Adipocyte (in vitro differentiated cells): ENCODE measurements around the gene CKMT1B.
"Not testable (repeated sequence)": the region's sequence is repeated elsewhere in the genome, so short reads cannot be mapped to it uniquely, and the experiment has no call there.

ENCODE experiments used
- DNase-seq: peaks from one replicate; pipeline ENCODE4 v3.0.0-alpha.2; 2015; ENCODE audit warnings: low read depth
- H3K27me3 ChIP-seq: replicated peaks from 2 replicates; pipeline ENCODE4 v1.7.0; 2013; ENCODE audit warnings: mild to moderate bottlenecking, low read length, moderate library complexity; ENCODE audit not compliant: control insufficient read depth, insufficient read depth
- H3K36me3 ChIP-seq: 2 replicates; pipeline ENCODE4 v1.7.0; 2013; ENCODE audit warnings: low read length, mild to moderate bottlenecking, moderate library complexity; ENCODE audit not compliant: control insufficient read depth, insufficient read depth, severe bottlenecking
- H3K4me1 ChIP-seq: 2 replicates; pipeline ENCODE4 v1.7.0; 2013; ENCODE audit warnings: mild to moderate bottlenecking, low read length, moderate library complexity; ENCODE audit not compliant: control insufficient read depth, insufficient read depth
- H3K4me3 ChIP-seq: 2 replicates; pipeline ENCODE4 v1.7.0; 2013; ENCODE audit warnings: mild to moderate bottlenecking, low read length, moderate library complexity
- H3K9ac ChIP-seq: 2 replicates; pipeline ENCODE4 v1.7.0; 2013; ENCODE audit warnings: mild to moderate bottlenecking, low read length, moderate library complexity
- H3K9me3 ChIP-seq: 2 replicates; pipeline ENCODE4 v1.7.0; 2013; ENCODE audit warnings: mild to moderate bottlenecking, low read length, moderate library complexity; ENCODE audit not compliant: control insufficient read depth

The CKMT1B gene

DNA sequence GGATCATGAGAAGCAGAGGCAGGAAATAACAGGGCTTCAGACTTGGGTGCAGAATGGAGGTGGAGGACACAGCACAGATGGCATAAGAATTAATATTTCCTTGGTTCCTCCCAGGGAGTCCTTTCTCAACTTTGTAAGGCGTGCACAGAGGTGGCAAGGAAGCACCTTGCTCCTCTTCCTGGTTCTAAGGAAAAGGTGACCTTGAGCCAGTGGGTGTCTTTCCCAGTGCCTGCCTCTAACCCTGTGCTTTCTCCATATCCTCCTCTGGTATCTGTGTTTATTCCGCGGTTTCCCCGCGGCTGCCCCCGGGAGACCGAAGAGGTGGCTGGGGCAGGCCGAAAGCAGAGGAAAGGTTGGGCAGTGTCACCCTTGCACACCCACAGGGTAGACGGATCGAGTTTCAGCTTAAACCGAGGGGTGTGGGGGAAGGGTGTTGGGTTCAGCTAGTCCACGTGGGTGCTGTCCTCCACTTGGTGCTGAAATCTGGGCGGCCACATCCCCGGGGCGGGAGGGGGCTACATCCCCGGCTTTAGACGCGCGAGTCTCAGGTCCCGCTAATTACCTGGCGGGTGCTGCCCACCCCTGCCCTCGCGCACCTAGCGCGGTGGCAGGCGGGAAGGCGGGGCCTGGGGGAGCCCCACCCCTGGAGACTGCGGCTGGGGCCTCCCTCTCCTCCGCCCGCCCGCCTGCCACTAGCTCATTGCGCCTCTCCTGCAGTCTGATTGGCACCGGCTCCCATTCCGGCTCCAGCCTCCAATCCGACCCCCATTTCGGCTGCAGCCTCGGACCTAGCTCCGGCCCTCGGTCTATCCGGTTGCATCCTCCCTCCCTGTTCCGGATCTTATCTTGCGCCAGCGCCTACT is at the start of gene CKMT1B:
Gene CKMT1B (plus strand): TSS at position 700 of the 863 bp plus-strand sequence. CDS start 192 bp downstream, outside the sequence.
- not testable (repeated sequence) for H3K9me3 ChIP-seq, H3K27me3 ChIP-seq, H3K4me1 ChIP-seq, H3K4me3 ChIP-seq, H3K36me3 ChIP-seq, H3K9ac ChIP-seq, DNase-seq

DNA sequence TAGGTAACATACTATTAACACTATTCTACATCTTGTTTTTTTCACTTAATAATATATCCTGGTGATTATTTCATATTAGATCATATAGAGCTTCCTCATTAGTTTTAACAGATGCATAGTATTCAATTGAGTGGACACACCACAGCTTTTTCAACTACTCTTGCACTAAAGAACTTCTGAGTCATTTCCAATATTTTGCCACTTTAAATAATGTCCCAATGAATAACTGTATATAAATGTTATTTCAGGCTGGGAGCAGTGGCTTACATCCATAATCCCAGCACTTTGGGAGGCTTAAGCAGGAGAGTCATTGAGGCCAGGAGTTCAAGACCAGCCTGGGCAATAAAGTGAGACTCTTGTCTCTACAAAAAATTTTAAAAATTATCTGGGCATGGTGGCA is 49.6 kb upstream of the CKMT1B start:
- H3K4me3 ChIP-seq, result no peak overlapping the region
- no peaks in the 10 kb centered on the region for H3K27me3 ChIP-seq

DNA sequence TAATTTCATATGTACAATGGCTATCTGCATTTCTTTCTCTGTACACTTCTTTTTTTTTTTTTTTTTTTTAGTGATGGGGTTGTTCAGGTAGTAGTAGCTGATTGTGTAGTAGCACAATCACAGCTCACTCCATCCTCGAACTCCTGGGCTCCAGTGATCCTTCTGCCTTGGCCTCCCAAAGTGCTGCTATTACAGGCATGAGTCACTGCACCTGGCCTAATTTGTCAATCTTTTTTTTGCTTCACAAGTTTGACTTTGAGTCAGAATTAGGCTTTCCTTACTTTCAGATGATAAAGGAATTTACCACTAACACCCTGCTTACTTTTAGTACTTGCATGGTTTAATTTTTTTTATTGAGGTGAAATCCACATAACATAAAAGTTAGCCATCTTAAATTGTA is 48.4 kb upstream of the CKMT1B start:
- H3K36me3 ChIP-seq, result no peaks in the 10 kb centered on the region

More for the DNA sequence above, 49.6 kb upstream of the CKMT1B start:
- Histone ChIP-seq H3K36me3 (no peaks in the 10 kb centered on the region), H3K4me1 (peaks cover 9% of the 10 kb centered on the region), H3K9me3 (peaks cover 3% of the 10 kb centered on the region), H3K9ac (no peak overlapping the region)
- DNase-seq, result no peak

DNA sequence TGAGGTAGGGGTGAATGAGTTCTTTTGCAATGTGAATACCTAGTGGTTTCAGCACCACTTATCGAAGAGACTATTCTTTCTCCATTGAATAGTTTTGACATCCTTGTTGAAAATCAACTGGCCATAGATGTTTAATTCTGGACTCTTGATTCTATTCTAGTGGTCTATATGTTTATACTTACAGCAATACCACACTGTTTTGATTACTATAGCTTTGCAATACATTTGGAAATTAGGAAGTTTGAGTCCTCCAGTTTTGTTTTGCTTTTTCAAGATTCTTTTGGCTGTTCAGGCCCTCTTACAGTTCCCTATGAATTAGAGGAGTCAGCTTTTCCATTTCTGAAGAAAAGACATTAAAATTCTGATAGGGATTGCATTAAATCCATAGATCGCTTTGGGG is 46.3 kb upstream of the CKMT1B start:
- Histone ChIP-seq H3K4me1 (peaks cover 14% of the 10 kb centered on the region), H3K27me3 (no peaks in the 10 kb centered on the region), H3K9ac (no peak overlapping the region), H3K4me3 (no peak overlapping the region), H3K36me3 (no peaks in the 10 kb centered on the region), H3K9me3 (peaks cover 3% of the 10 kb centered on the region)
- no peak for DNase-seq

More for the DNA sequence above, 48.4 kb upstream of the CKMT1B start:
- Histone ChIP-seq H3K27me3 (no peaks in the 10 kb centered on the region), H3K4me3 (no peak overlapping the region), H3K4me1 (peaks cover 16% of the 10 kb centered on the region), H3K9ac (no peak overlapping the region), H3K9me3 (peaks cover 3% of the 10 kb centered on the region)
- no peak for DNase-seq

DNA sequence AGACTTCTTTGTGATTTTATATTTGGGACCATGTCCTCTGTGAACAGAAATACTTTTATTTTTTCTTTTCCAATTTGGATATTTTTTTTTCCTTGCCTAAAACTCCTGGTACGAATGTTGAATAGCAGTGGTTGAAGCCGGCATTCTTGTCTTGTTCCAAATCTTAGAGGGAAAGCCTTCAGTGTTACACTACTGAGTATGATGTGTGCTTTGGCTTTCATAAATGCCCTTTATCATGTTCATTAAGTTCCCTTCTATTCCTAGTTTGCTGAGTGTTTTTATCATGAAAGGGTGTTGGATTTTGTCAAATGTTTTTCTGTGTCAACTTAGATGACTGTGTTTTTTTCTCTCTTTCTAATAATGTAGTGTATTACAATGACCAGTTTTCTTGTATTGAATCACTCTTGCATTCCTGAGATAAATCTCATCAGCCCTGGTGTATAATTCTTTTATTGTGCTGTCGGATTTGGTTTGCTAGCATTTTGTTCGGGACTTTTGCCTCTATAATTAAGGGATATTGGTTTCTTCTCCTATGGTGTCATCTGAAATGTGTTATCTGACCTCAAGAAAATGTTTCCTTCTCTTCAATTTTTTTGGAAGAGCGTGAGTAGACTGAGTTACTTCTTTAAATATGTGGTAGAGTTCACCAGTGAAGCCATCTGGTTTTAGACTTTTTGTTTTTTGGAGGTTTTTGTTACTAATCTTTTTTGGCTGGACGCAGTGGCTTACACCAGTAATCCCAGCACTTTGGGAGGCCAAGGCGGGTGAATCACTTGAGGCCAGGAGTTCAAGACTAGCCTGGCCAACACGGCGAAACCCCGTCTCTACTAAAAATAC is 43.1 kb upstream of the CKMT1B start:
- Histone ChIP-seq H3K4me3 (peak overlapping the region; percentile 17), H3K9me3 (no peaks in the 10 kb centered on the region), H3K27me3 (no peaks in the 10 kb centered on the region), H3K9ac (peak overlapping the region; percentile 53), H3K36me3 (no peaks in the 10 kb centered on the region), H3K4me1 (peaks cover 14% of the 10 kb centered on the region)
- DNase-seq, result peak; percentile 71

DNA sequence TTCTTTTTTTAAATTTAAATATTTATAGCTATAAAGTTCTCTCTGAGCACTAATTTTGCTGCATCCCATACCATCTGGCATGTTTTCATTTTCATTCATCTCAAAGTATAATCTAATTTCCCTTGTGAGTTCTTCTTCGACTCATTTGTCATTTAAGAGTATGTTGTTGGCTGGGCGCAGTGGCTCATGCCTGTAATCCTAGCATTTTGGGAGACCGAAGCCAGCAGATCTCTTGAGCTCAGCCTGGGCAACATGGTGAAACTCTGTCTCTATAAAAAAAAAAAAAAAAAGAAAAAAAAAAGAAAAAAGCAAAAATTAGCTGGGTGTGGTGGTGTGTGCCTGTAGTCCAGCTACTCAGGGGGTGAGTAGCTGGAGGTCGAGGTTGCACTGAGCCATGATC is 41.6 kb upstream of the CKMT1B start:
- H3K9me3 ChIP-seq, result no peaks in the 10 kb centered on the region
- no peak overlapping the region for H3K4me3 ChIP-seq
- DNase-seq, result no peak
- no peaks in the 10 kb centered on the region for H3K27me3 ChIP-seq
- peaks cover 14% of the 10 kb centered on the region for H3K4me1 ChIP-seq
- H3K9ac ChIP-seq, result no peak overlapping the region
- no peaks in the 10 kb centered on the region for H3K36me3 ChIP-seq

DNA sequence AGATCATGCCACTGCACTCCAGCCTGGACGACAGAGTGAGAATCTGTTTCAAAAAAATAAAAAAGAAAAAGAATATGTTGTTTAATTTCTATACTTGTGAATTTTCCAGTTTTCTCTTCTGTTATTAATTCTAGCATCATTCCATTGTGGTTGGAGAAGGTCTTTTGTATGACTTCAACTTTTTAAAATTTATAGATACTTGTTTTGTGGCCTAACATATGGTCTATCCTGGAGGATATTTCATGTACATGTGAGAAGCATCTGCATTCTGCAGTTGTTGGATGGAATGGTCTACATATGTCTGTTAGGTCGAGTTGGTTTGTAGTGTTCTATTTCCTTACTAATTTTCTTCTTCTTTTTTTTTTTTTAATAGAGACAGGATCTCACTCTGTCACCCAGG is 40.8 kb upstream of the CKMT1B start:
- H3K9ac ChIP-seq, result no peak overlapping the region
- H3K4me1 ChIP-seq, result peaks cover 14% of the 10 kb centered on the region
- H3K27me3 ChIP-seq, result no peaks in the 10 kb centered on the region
- no peak for DNase-seq
- no peak overlapping the region for H3K4me3 ChIP-seq
- no peaks in the 10 kb centered on the region for H3K9me3 ChIP-seq
- H3K36me3 ChIP-seq, result no peaks in the 10 kb centered on the region

DNA sequence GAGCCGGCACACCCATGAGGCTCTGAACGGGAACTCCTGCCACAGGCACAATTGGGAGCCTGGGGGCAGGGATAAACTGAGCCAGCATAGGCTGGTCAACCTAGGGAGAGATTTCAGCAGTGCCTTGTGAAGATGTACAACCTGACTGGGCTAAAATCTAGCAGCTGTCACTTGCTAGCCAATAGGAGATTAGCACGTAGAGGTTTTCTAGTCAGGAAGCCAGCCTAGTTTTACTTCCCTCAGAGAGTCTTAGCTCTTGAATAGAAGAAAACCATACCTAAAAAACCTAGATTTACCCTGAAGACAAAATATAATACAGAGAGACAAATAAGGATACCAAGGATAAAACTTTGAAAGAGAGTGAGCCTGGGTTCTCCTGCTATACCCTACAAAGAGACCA is 31.1 kb upstream of the CKMT1B start:
- not testable (repeated sequence) for H3K36me3 ChIP-seq, H3K9ac ChIP-seq, H3K9me3 ChIP-seq, H3K4me1 ChIP-seq, H3K27me3 ChIP-seq, DNase-seq, H3K4me3 ChIP-seq

DNA sequence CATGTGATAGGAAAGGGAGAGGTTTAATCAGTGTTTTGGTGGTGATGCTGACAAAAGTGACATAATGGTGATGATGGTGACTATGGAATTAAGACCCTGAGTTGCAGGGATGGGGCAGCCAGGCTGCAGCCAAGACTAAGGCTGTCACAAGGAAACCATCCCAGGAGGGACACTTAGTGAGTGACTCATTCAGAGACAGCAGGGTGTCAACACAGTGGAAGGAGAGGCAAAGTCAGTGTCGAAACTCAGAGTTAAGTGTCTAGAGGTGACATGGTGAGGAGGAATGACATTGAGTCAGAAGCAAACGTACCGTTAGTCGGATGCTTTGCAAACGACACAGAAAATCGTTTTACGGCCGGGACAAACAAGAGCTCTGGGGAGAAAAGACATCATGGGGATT is 30.0 kb upstream of the CKMT1B start:
- H3K9ac ChIP-seq, H3K4me3 ChIP-seq, H3K4me1 ChIP-seq, H3K27me3 ChIP-seq, H3K9me3 ChIP-seq, DNase-seq, H3K36me3 ChIP-seq: not testable (repeated sequence)

DNA sequence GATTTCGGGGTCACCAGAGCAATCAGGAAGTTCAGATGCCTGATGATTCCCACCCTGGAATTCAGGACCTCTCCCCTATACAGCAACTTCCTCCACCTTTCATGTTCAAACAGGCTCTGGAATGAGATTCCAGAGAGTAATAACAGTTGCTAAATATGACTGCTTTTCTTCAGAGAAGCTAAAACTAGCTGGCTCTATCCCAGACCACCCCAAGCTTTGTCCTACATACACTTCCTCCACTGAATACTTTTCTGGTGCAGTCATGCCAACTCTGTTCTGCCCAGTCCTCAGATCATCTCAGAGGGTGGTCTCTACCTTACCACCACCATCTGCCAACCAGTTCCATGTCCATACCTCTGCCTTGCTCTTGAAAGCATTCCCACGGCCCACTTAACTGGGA is 27.2 kb upstream of the CKMT1B start:
- H3K9ac ChIP-seq, H3K4me1 ChIP-seq, H3K36me3 ChIP-seq, H3K4me3 ChIP-seq, DNase-seq, H3K9me3 ChIP-seq, H3K27me3 ChIP-seq: not testable (repeated sequence)

DNA sequence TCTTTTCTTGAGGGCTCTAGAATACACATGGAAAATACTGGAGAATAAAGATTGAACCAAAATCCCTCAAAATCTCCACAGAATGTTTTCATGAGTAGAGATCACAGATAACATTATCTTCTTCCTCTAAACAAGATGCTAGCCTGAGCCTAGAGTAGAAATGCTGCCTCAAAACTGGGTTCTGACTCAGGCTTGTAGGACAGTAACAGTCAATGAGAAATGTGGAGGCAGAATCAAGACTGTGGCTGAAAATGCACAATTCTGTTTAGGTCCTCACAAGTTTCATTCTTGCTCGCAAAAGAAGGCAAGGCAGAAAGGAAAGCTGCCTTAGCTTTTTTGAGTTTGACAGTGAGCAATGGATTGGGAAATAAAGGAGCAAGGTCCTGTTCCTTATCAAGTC is 19.2 kb upstream of the CKMT1B start:
- not testable (repeated sequence) for H3K4me1 ChIP-seq, H3K9me3 ChIP-seq, H3K36me3 ChIP-seq

More for the DNA sequence above, 19.2 kb upstream of the CKMT1B start:
- DNase-seq, H3K9ac ChIP-seq, H3K27me3 ChIP-seq, H3K4me3 ChIP-seq: not testable (repeated sequence)
